Neural cell (in vitro differentiated cells): ENCODE measurements around the gene MMRN1. TPM values are rescaled to one million over a fixed set of nuclear protein-coding genes. Genes with fewer than 3 reads are reported as not detected.

Experiments
- H2AFZ ChIP-seq: fragments of 200-600, 300-800 bp; sonication (generic), shearing (Covaris generic); 2 replicates; pipeline ENCODE4 v1.6.0; 2014; ENCODE audit warnings: low read depth, mild to moderate bottlenecking, antibody characterized with exemption, low read length, moderate library complexity
- H3F3A ChIP-seq: fragments of 200-600 bp; shearing (Covaris generic); 2 replicates; pipeline ENCODE4 v1.6.1; 2016; ENCODE audit warnings: mild to moderate bottlenecking, moderate library complexity, mixed read lengths, antibody characterized with exemption, low read length; ENCODE audit not compliant: insufficient read depth, poor library complexity, severe bottlenecking
- H3K27ac ChIP-seq: fragments of 200-600, 300-800 bp; sonication (generic), shearing (Covaris generic); 2 replicates; pipeline ENCODE4 v1.5.1; 2014; ENCODE audit warnings: mild to moderate bottlenecking, low read length, moderate library complexity
- H3K27me3 ChIP-seq: fragments of 300-800, 200-600 bp; sonication (generic), shearing (Covaris generic); 2 replicates; pipeline ENCODE4 v1.6.0; 2014; ENCODE audit warnings: mild to moderate bottlenecking, low read depth, low read length, moderate library complexity; ENCODE audit not compliant: insufficient read depth
- H3K36me3 ChIP-seq: fragments of 300-800, 200-600 bp; sonication (generic), shearing (Covaris generic); 2 replicates; pipeline ENCODE4 v1.5.1; 2014; ENCODE audit warnings: mild to moderate bottlenecking, antibody characterized with exemption, low read length, moderate library complexity; ENCODE audit not compliant: insufficient read depth
- H3K4me2 ChIP-seq: fragments of 300-800, 200-600 bp; sonication (generic), shearing (Covaris generic); 2 replicates; pipeline ENCODE4 v1.6.0; 2014; ENCODE audit warnings: mild to moderate bottlenecking, low read length
- H3K4me3 ChIP-seq: fragments of 300-800, 200-600 bp; sonication (generic), shearing (Covaris generic); 2 replicates; pipeline ENCODE4 v1.5.1; 2014; ENCODE audit warnings: mild to moderate bottlenecking, low read length, moderate library complexity
- H3K79me2 ChIP-seq: fragments of 200-600 bp; shearing (Covaris generic); replicated peaks from 2 replicates; pipeline ENCODE4 v1.6.0; 2014; ENCODE audit warnings: mild to moderate bottlenecking, low read length, moderate library complexity; ENCODE audit not compliant: insufficient read depth
- H3K9ac ChIP-seq: fragments of 300-800, 200-600 bp; sonication (generic), shearing (Covaris generic); 2 replicates; pipeline ENCODE4 v1.6.1; 2016; ENCODE audit warnings: mild to moderate bottlenecking, low read length, mixed read lengths
- H3K9me2 ChIP-seq: fragments of 200-600 bp; shearing (Covaris generic); 2 replicates; pipeline ENCODE4 v1.6.1; 2016; ENCODE audit warnings: mild to moderate bottlenecking, low read length, mixed read lengths; ENCODE audit not compliant: insufficient read depth
- H3K9me3 ChIP-seq: fragments of 200-600, 300-800 bp; sonication (generic), shearing (Covaris generic); 2 replicates; pipeline ENCODE4 v1.6.1; 2016; ENCODE audit warnings: mild to moderate bottlenecking, mixed run types, low read length, moderate library complexity, mixed read lengths
- H4K20me1 ChIP-seq: fragments of 200-600 bp; shearing (Covaris generic); 2 replicates; pipeline ENCODE4 v1.6.1; 2016; ENCODE audit warnings: mild to moderate bottlenecking, mixed run types; ENCODE audit not compliant: insufficient read depth
- EP300 ChIP-seq: fragments of 450-650 bp; conservative IDR thresholded peaks from 2 replicates; pipeline ENCODE4 v1.6.1; 2014; ENCODE audit warnings: antibody characterized with exemption, mild to moderate bottlenecking, moderate library complexity; ENCODE audit not compliant: poor library complexity, severe bottlenecking
- EZH2 ChIP-seq: fragments of 200-600, 300-800 bp; shearing (Covaris generic), sonication (generic); IDR thresholded peaks from 2 replicates; pipeline ENCODE4 v1.6.1; 2014; ENCODE audit warnings: antibody characterized with exemption, low read length, borderline replicate concordance, mild to moderate bottlenecking; ENCODE audit not compliant: insufficient read depth, poor library complexity, severe bottlenecking
- MXI1 ChIP-seq: fragments of 450-650 bp; conservative IDR thresholded peaks from 2 replicates; pipeline ENCODE4 v1.6.1; 2014; ENCODE audit warnings: antibody characterized with exemption, mild to moderate bottlenecking; ENCODE audit not compliant: poor library complexity, severe bottlenecking
- POLR2AphosphoS5 ChIP-seq: IDR thresholded peaks from 2 replicates; pipeline ENCODE4 v1.6.1; 2012
- RAD21 ChIP-seq: fragments of 450-650 bp; conservative IDR thresholded peaks from 2 replicates; pipeline ENCODE4 v1.6.1; 2014; ENCODE audit warnings: antibody characterized with exemption, mild to moderate bottlenecking, moderate library complexity
- SMC3 ChIP-seq: fragments of 450-650 bp; conservative IDR thresholded peaks from 2 replicates; pipeline ENCODE4 v1.6.1; 2014; ENCODE audit warnings: antibody characterized with exemption, mild to moderate bottlenecking, moderate library complexity; ENCODE audit not compliant: poor library complexity
- TAF1 ChIP-seq: IDR thresholded peaks from 2 replicates; pipeline ENCODE4 v1.6.1; 2012; ENCODE audit warnings: low read depth
- polyA plus RNA-seq: library from polyadenylated mRNA; depleted of rRNA; stranded (reverse); fragments of >200 nt; gene quantifications from 2 replicates; pipeline ENCODE4 v1.2.3, GENCODE V29; 2014
- TF ChIP-seq, protein P1 (sequence below): fragments of 450-650 bp; IDR thresholded peaks from 2 replicates; pipeline ENCODE4 v1.5.1; 2014; ENCODE audit warnings: antibody characterized with exemption, mild to moderate bottlenecking, moderate library complexity; ENCODE audit not compliant: poor library complexity, severe bottlenecking
- TF ChIP-seq, protein P2 (sequence below): IDR thresholded peaks from 2 replicates; pipeline ENCODE4 v1.6.1; 2012; ENCODE audit warnings: borderline replicate concordance

MMRN1 gene
- polyA plus RNA-seq, 1 donor from 2014 or later = 2.2 TPM

DNA sequence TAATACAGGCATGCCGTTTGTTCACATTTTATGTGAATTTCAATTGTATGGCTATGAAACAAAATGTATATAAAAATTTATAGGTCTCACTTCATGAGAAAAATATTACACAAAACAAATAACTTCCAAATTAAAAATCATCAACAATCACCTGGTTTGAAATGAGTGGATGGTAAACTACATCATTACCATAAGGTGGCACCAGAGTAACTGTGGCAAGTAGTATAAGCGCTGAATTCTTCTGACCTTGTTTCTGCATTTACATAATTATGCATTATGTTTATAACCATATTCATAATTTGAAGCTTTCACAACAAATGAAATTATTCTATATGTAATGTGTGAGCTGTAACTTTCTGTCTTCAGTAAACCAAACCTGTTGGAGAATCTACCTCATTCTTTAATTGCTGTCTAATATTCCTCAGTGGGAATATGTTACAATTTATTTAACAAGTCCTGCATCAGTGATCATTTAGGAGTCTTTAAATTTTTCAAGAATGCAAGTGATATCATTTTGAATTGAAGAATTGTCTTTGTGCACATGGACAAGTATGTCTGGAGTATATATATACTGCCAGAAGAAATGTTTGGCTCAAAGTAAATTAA, 55.2 kb downstream of the MMRN1 start:
- peaks cover 9% of the 10 kb centered on the region for H3F3A ChIP-seq
- no peak overlapping the region for H3K4me3 ChIP-seq
- H2AFZ ChIP-seq = no peak overlapping the region
- no peaks in the 10 kb centered on the region for H3K36me3 ChIP-seq
- peak overlapping the region; percentile 95 for H3K27ac ChIP-seq
- no peak overlapping the region for H3K4me2 ChIP-seq
- H4K20me1 ChIP-seq = no peaks in the 10 kb centered on the region
- H3K9ac ChIP-seq = no peak overlapping the region
- H3K9me2 ChIP-seq = no peaks in the 10 kb centered on the region
- H3K9me3 ChIP-seq = no peaks in the 10 kb centered on the region
- no peaks in the 10 kb centered on the region for H3K79me2 ChIP-seq
- TF ChIP-seq TAF1 (no peak), EP300 (no peak), SMC3 (no peak), RAD21 (peak; percentile 17), EZH2 (no peak)
- TF ChIP-seq, protein P1, sequence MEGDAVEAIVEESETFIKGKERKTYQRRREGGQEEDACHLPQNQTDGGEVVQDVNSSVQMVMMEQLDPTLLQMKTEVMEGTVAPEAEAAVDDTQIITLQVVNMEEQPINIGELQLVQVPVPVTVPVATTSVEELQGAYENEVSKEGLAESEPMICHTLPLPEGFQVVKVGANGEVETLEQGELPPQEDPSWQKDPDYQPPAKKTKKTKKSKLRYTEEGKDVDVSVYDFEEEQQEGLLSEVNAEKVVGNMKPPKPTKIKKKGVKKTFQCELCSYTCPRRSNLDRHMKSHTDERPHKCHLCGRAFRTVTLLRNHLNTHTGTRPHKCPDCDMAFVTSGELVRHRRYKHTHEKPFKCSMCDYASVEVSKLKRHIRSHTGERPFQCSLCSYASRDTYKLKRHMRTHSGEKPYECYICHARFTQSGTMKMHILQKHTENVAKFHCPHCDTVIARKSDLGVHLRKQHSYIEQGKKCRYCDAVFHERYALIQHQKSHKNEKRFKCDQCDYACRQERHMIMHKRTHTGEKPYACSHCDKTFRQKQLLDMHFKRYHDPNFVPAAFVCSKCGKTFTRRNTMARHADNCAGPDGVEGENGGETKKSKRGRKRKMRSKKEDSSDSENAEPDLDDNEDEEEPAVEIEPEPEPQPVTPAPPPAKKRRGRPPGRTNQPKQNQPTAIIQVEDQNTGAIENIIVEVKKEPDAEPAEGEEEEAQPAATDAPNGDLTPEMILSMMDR = no peak
- TF ChIP-seq, protein P2, sequence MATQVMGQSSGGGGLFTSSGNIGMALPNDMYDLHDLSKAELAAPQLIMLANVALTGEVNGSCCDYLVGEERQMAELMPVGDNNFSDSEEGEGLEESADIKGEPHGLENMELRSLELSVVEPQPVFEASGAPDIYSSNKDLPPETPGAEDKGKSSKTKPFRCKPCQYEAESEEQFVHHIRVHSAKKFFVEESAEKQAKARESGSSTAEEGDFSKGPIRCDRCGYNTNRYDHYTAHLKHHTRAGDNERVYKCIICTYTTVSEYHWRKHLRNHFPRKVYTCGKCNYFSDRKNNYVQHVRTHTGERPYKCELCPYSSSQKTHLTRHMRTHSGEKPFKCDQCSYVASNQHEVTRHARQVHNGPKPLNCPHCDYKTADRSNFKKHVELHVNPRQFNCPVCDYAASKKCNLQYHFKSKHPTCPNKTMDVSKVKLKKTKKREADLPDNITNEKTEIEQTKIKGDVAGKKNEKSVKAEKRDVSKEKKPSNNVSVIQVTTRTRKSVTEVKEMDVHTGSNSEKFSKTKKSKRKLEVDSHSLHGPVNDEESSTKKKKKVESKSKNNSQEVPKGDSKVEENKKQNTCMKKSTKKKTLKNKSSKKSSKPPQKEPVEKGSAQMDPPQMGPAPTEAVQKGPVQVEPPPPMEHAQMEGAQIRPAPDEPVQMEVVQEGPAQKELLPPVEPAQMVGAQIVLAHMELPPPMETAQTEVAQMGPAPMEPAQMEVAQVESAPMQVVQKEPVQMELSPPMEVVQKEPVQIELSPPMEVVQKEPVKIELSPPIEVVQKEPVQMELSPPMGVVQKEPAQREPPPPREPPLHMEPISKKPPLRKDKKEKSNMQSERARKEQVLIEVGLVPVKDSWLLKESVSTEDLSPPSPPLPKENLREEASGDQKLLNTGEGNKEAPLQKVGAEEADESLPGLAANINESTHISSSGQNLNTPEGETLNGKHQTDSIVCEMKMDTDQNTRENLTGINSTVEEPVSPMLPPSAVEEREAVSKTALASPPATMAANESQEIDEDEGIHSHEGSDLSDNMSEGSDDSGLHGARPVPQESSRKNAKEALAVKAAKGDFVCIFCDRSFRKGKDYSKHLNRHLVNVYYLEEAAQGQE = no peak
- no peaks in the 10 kb centered on the region for H3K27me3 ChIP-seq

DNA sequence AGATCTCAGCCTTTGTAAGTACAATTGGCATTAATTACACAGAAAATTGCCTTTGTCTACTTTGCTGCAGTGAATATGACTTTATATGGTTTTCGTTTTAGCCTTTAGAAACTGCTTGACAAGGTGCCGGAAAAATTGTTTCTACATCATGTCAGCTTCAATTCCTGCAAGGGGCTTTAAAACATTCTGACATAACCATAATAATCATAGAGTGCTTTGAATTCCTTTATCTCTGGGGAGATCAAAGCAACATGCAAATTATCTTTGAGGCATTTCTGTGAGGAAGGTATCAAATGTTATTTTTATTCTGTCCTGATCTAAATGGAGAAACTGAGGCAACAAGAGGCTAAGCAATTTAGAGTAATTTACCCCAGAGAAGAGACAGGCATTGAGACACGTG, 57.8 kb downstream of the MMRN1 start:
- Histone ChIP-seq H3K9ac (peak overlapping the region; percentile 58), H3K4me2 (peak overlapping the region; percentile 40), H3K79me2 (no peaks in the 10 kb centered on the region), H3K27me3 (no peaks in the 10 kb centered on the region), H3K9me2 (no peaks in the 10 kb centered on the region), H3K4me3 (peak overlapping the region; percentile 39), H3K27ac (peak overlapping the region; percentile 95), H3K9me3 (no peaks in the 10 kb centered on the region), H4K20me1 (no peaks in the 10 kb centered on the region), H3F3A (peaks cover 9% of the 10 kb centered on the region), H3K36me3 (no peaks in the 10 kb centered on the region), H2AFZ (no peak overlapping the region)
- TF ChIP-seq POLR2AphosphoS5 (peak; percentile 60), EZH2 (no peak), TAF1 (no peak), RAD21 (peak; percentile 10), EP300 (peak; percentile 91), SMC3 (no peak), MXI1 (no peak)
- TF ChIP-seq, protein P1 = no peak
- TF ChIP-seq, protein P2 = peak; percentile 86
